GM21786 (cell line): ENCODE measurements around the gene HMGB3.
"Not testable (repeated sequence)": the region's sequence is repeated elsewhere in the genome, so short reads cannot be mapped to it uniquely, and the experiment has no call there.

ENCODE experiments used
- ATAC-seq: cut with Tn5 transposase; IDR thresholded peaks from one replicate; pipeline ENCODE4 v1.9.1; 2021; ENCODE audit not compliant: unreplicated experiment

HMGB3 gene

GRCh38 chrX:150975655-150976390, 7.3 kb upstream of the HMGB3 start:
- ATAC-seq: no peak

- no peak for ATAC-seq
Measured at GRCh38 chrX:150977411-150978162, 5.5 kb upstream of the HMGB3 start.

DNA sequence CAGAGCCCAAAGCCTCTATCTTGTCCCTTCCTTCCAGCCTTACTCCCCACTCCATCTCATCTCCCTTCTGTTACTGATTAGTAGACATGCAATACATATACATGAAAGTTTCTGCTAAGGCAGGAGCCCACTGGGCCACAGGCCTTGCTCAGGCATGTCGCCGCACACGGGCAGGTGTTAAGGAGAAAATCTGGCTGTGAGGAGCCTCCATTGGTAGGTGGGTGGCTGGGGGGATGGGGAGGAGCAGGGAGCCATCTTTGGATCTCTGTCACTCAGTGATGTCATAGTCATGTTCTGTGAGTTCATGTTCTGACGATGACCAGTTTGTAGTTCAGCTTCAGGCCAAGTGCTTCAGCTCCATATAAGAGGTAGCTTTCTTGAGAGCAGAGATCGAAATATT, 2.9 kb upstream of the HMGB3 start:
- ATAC-seq: no peak

GRCh38 chrX:150980711-150981110, 2.4 kb upstream of the HMGB3 start:
- ATAC-seq: no peak

GRCh38 chrX:150982235-150982787, 824 bp upstream of the HMGB3 start:
- ATAC-seq: no peak

GRCh38 chrX:150983521-150984168, 510 bp downstream of the HMGB3 start:
- ATAC-seq: peak; percentile 12

- no peak for ATAC-seq
Measured at GRCh38 chrX:150984169-150984824, 1.2 kb downstream of the HMGB3 start.

DNA sequence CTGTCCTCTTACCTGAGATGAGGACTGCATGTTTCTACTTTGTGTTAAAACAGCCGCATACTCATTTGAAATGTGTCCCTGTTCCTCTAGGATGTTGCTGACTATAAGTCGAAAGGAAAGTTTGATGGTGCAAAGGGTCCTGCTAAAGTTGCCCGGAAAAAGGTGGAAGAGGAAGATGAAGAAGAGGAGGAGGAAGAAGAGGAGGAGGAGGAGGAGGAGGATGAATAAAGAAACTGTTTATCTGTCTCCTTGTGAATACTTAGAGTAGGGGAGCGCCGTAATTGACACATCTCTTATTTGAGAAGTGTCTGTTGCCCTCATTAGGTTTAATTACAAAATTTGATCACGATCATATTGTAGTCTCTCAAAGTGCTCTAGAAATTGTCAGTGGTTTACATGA, 4.6 kb downstream of the HMGB3 start:
- ATAC-seq: not testable (repeated sequence)

DNA sequence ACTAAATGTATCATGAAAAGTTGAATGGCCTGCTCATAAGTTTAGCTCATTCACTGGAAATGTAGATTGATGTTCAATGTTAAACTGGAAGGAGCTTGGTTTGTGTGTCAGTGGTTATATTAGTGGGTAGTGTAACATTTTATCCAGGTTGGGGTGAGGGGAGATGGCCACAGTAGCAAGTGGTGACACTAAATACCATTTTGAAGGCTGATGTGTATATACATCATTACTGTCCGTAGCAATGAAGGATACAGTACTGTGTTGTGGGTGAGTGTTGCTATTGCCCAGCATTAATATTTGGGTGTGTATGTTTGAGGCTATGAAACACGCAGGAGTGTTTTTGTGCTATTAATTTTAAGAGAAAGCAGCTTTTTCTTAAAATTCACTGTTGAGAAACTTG, 6.3 kb downstream of the HMGB3 start:
- no peak for ATAC-seq

GRCh38 chrX:150990910-150991309, 7.8 kb downstream of the HMGB3 start:
- ATAC-seq: no peak

- ATAC-seq: no peak
Measured at GRCh38 chrX:151000861-151001331, 17.8 kb downstream of the HMGB3 start.

GRCh38 chrX:151004085-151004484, 20.9 kb downstream of the HMGB3 start:
- no peak for ATAC-seq

GRCh38 chrX:151006410-151007109, 23.4 kb downstream of the HMGB3 start:
- no peak for ATAC-seq

GRCh38 chrX:151009582-151009981, 26.4 kb downstream of the HMGB3 start:
- no peak for ATAC-seq

GRCh38 chrX:151013164-151013743, 30.1 kb downstream of the HMGB3 start:
- ATAC-seq: no peak

DNA sequence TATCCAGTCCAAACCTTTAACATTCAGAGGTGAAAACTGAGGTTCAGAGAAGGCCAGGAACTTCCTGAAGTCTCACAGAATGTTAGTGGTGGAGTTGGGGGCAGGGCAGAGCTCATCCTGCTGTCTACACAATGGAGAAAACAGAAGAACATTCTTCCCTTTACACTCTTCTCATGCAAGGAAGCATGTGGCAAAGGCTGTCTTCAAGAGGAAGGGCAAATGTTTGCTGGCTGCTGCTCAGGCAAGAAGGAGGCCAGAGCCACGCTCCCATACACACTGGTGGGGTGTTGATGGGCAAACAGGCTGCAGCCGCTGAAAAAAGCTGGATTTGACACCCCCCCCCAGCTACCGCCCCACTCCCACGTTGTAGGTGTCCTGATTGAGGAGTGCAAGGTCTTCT, 32.5 kb downstream of the HMGB3 start:
- ATAC-seq: no peak

- ATAC-seq: no peak
Measured at GRCh38 chrX:151019856-151020255, 36.7 kb downstream of the HMGB3 start.

DNA sequence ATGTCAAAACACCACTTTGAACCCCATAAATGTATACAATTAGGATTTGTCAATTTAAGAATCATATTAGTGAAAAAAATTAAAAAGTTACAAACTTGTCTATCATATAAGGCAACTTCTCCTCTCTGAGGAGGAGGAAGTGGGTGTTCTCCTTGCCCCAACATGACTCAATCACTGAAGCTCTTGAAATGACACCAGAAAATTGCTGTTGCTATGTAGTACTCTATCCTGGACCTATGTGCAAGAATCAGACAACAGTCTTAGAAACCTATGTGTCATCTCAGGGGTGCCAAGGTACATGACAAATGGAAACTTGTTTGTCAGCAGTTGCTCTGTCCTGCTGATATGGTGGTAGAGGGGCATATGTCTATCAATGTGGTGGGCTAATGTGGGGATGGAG, 47.7 kb downstream of the HMGB3 start:
- ATAC-seq: no peak

- ATAC-seq: no peak
Measured at GRCh38 chrX:151031391-151031975, 48.3 kb downstream of the HMGB3 start.

DNA sequence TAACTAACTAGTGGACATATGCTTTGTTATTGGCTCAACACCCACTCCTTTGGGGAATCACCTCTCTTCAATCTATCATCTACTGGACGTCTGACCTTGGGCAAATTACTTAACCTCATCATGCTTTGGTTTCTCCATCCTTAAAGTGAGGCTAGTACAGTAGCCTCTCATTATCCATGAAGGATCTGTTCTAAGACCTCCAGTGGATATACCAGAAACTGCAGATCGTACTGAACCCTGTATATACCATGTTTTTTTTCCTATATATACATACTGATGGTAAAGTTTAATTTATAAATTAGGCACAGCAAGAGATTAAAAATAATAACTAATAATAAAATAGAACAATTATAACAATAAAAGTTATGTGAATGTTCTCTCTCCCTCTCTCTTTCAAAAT, 56.2 kb downstream of the HMGB3 start:
- ATAC-seq: no peak
